Neural cell (in vitro differentiated cells): ENCODE data around the gene ANKRD13A. TPM values are rescaled to one million over a fixed set of nuclear protein-coding genes. Genes with fewer than 3 reads are reported as not detected.

ENCODE experiments used
- H2AFZ ChIP-seq: fragments of 200-600, 300-800 bp; sonication (generic), shearing (Covaris generic); 2 replicates; pipeline ENCODE4 v1.6.0; 2014; ENCODE audit warnings: low read depth, mild to moderate bottlenecking, antibody characterized with exemption, low read length, moderate library complexity
- H3F3A ChIP-seq: fragments of 200-600 bp; shearing (Covaris generic); 2 replicates; pipeline ENCODE4 v1.6.1; 2016; ENCODE audit warnings: mild to moderate bottlenecking, moderate library complexity, mixed read lengths, antibody characterized with exemption, low read length; ENCODE audit not compliant: insufficient read depth, poor library complexity, severe bottlenecking
- H3K27ac ChIP-seq: fragments of 200-600, 300-800 bp; sonication (generic), shearing (Covaris generic); 2 replicates; pipeline ENCODE4 v1.5.1; 2014; ENCODE audit warnings: mild to moderate bottlenecking, low read length, moderate library complexity
- H3K27me3 ChIP-seq: fragments of 300-800, 200-600 bp; sonication (generic), shearing (Covaris generic); 2 replicates; pipeline ENCODE4 v1.6.0; 2014; ENCODE audit warnings: mild to moderate bottlenecking, low read depth, low read length, moderate library complexity; ENCODE audit not compliant: insufficient read depth
- H3K36me3 ChIP-seq: fragments of 300-800, 200-600 bp; sonication (generic), shearing (Covaris generic); 2 replicates; pipeline ENCODE4 v1.5.1; 2014; ENCODE audit warnings: mild to moderate bottlenecking, antibody characterized with exemption, low read length, moderate library complexity; ENCODE audit not compliant: insufficient read depth
- H3K4me2 ChIP-seq: fragments of 300-800, 200-600 bp; sonication (generic), shearing (Covaris generic); 2 replicates; pipeline ENCODE4 v1.6.0; 2014; ENCODE audit warnings: mild to moderate bottlenecking, low read length
- H3K4me3 ChIP-seq: fragments of 300-800, 200-600 bp; sonication (generic), shearing (Covaris generic); 2 replicates; pipeline ENCODE4 v1.5.1; 2014; ENCODE audit warnings: mild to moderate bottlenecking, low read length, moderate library complexity
- H3K79me2 ChIP-seq: fragments of 200-600 bp; shearing (Covaris generic); replicated peaks from 2 replicates; pipeline ENCODE4 v1.6.0; 2014; ENCODE audit warnings: mild to moderate bottlenecking, low read length, moderate library complexity; ENCODE audit not compliant: insufficient read depth
- H3K9ac ChIP-seq: fragments of 300-800, 200-600 bp; sonication (generic), shearing (Covaris generic); 2 replicates; pipeline ENCODE4 v1.6.1; 2016; ENCODE audit warnings: mild to moderate bottlenecking, low read length, mixed read lengths
- H3K9me2 ChIP-seq: fragments of 200-600 bp; shearing (Covaris generic); 2 replicates; pipeline ENCODE4 v1.6.1; 2016; ENCODE audit warnings: mild to moderate bottlenecking, low read length, mixed read lengths; ENCODE audit not compliant: insufficient read depth
- H3K9me3 ChIP-seq: fragments of 200-600, 300-800 bp; sonication (generic), shearing (Covaris generic); 2 replicates; pipeline ENCODE4 v1.6.1; 2016; ENCODE audit warnings: mild to moderate bottlenecking, mixed run types, low read length, moderate library complexity, mixed read lengths
- H4K20me1 ChIP-seq: fragments of 200-600 bp; shearing (Covaris generic); 2 replicates; pipeline ENCODE4 v1.6.1; 2016; ENCODE audit warnings: mild to moderate bottlenecking, mixed run types; ENCODE audit not compliant: insufficient read depth
- CTCF ChIP-seq: fragments of 450-650 bp; IDR thresholded peaks from 2 replicates; pipeline ENCODE4 v1.5.1; 2014; ENCODE audit warnings: antibody characterized with exemption, mild to moderate bottlenecking, moderate library complexity; ENCODE audit not compliant: poor library complexity, severe bottlenecking
- EP300 ChIP-seq: fragments of 450-650 bp; conservative IDR thresholded peaks from 2 replicates; pipeline ENCODE4 v1.6.1; 2014; ENCODE audit warnings: antibody characterized with exemption, mild to moderate bottlenecking, moderate library complexity; ENCODE audit not compliant: poor library complexity, severe bottlenecking
- EZH2 ChIP-seq: fragments of 200-600, 300-800 bp; shearing (Covaris generic), sonication (generic); IDR thresholded peaks from 2 replicates; pipeline ENCODE4 v1.6.1; 2014; ENCODE audit warnings: antibody characterized with exemption, low read length, borderline replicate concordance, mild to moderate bottlenecking; ENCODE audit not compliant: insufficient read depth, poor library complexity, severe bottlenecking
- MXI1 ChIP-seq: fragments of 450-650 bp; conservative IDR thresholded peaks from 2 replicates; pipeline ENCODE4 v1.6.1; 2014; ENCODE audit warnings: antibody characterized with exemption, mild to moderate bottlenecking; ENCODE audit not compliant: poor library complexity, severe bottlenecking
- POLR2AphosphoS5 ChIP-seq: IDR thresholded peaks from 2 replicates; pipeline ENCODE4 v1.6.1; 2012
- RAD21 ChIP-seq: fragments of 450-650 bp; conservative IDR thresholded peaks from 2 replicates; pipeline ENCODE4 v1.6.1; 2014; ENCODE audit warnings: antibody characterized with exemption, mild to moderate bottlenecking, moderate library complexity
- REST ChIP-seq: IDR thresholded peaks from 2 replicates; pipeline ENCODE4 v1.6.1; 2012; ENCODE audit warnings: borderline replicate concordance
- SMC3 ChIP-seq: fragments of 450-650 bp; conservative IDR thresholded peaks from 2 replicates; pipeline ENCODE4 v1.6.1; 2014; ENCODE audit warnings: antibody characterized with exemption, mild to moderate bottlenecking, moderate library complexity; ENCODE audit not compliant: poor library complexity
- TAF1 ChIP-seq: IDR thresholded peaks from 2 replicates; pipeline ENCODE4 v1.6.1; 2012; ENCODE audit warnings: low read depth
- polyA plus RNA-seq: library from polyadenylated mRNA; depleted of rRNA; stranded (reverse); fragments of >200 nt; gene quantifications from 2 replicates; pipeline ENCODE4 v1.2.3, GENCODE V29; 2014

The ANKRD13A gene
- polyA plus RNA-seq, 1 donor from 2014 or later: 89.2 TPM

- Histone ChIP-seq H3K9me2 (no peaks in the 10 kb centered on the region), H3K9me3 (no peaks in the 10 kb centered on the region), H3F3A (no peaks in the 10 kb centered on the region), H3K4me2 (no peak overlapping the region), H3K4me3 (no peak overlapping the region), H3K27ac (no peak overlapping the region), H2AFZ (no peak overlapping the region), H3K27me3 (no peaks in the 10 kb centered on the region), H3K9ac (no peak overlapping the region), H3K79me2 (no peaks in the 10 kb centered on the region), H3K36me3 (peaks cover 14% of the 10 kb centered on the region), H4K20me1 (no peaks in the 10 kb centered on the region)
- TF ChIP-seq EP300: no peak
- TF ChIP-seq SMC3: no peak
- TF ChIP-seq RAD21: no peak
- TF ChIP-seq CTCF: no peak
- TF ChIP-seq MXI1: no peak
- TF ChIP-seq POLR2AphosphoS5: no peak
- TF ChIP-seq EZH2: no peak
- TF ChIP-seq REST: no peak
- TF ChIP-seq TAF1: no peak
These were observed 32.7 kb upstream of the ANKRD13A start for GRCh38 chr12:109966546-109966945.

- TF ChIP-seq MXI1: no peak
- TF ChIP-seq RAD21: no peak
- no peak for TF ChIP-seq EZH2
- TF ChIP-seq CTCF: no peak
- TF ChIP-seq REST: no peak
- no peak for TF ChIP-seq SMC3
- no peak for TF ChIP-seq EP300
- no peak for TF ChIP-seq TAF1
- no peak for TF ChIP-seq POLR2AphosphoS5
- H2AFZ ChIP-seq: no peak overlapping the region
- H4K20me1 ChIP-seq: no peaks in the 10 kb centered on the region
- no peaks in the 10 kb centered on the region for H3F3A ChIP-seq
- H3K9me2 ChIP-seq: no peaks in the 10 kb centered on the region
- no peaks in the 10 kb centered on the region for H3K9me3 ChIP-seq
- H3K36me3 ChIP-seq: peaks cover 10% of the 10 kb centered on the region
- H3K27ac ChIP-seq: no peak overlapping the region
- no peaks in the 10 kb centered on the region for H3K27me3 ChIP-seq
- no peak overlapping the region for H3K4me3 ChIP-seq
- H3K4me2 ChIP-seq: no peak overlapping the region
- H3K79me2 ChIP-seq: no peaks in the 10 kb centered on the region
- H3K9ac ChIP-seq: no peak overlapping the region
These were observed 31.7 kb upstream of the ANKRD13A start for GRCh38 chr12:109967383-109968031.
